HG03060 (cell line): ENCODE data around the gene MASP1.

Experiments used
- ATAC-seq: cut with Tn5 transposase; IDR thresholded peaks from one replicate; pipeline ENCODE4 v1.9.1; 2021; ENCODE audit warnings: low read depth, moderate number of reproducible peaks; ENCODE audit not compliant: unreplicated experiment

The MASP1 gene

DNA sequence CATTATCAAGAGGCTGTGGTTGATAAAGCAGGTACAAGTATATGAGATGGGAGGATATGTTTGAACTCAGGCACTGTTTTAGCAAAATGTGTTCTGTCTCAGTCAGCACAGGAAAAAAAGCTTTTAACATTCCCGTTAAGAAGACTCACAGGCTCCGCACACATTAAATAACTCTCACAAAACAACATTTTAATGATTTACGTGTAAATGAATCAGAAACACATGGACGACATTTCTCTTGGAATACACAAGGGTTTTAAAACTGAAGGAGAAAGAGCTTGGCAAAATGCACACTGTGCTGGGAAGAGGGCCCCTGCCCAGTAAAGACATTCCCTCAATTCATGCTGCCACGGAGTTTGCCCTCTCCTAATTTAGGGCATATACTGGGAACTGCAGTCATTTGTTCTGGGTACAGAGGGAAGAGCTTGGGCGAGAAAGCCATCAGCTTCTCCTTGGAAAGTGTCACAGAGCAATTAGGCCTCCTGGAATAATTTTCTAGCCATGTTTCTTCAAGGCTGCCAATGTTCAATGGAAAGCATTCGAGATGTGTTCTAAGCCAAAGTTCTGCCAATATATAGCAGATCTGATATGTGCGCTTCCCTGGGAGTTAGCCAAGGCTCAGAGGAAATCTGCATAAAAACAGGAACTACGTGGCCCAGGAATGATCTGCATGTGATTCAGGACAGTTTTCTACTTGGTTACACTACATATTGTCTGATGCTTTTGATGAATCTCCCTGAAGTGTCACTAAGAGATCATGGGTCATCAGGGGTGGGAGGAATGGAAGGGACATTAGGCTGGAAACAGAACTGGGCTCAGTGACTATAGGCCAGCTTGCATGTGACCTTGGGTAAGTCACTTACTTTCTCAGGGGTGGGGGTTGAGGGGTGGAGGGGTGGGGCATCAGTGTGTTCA lies 2.2 kb upstream of the MASP1 start:
- ATAC-seq, result no peak

DNA sequence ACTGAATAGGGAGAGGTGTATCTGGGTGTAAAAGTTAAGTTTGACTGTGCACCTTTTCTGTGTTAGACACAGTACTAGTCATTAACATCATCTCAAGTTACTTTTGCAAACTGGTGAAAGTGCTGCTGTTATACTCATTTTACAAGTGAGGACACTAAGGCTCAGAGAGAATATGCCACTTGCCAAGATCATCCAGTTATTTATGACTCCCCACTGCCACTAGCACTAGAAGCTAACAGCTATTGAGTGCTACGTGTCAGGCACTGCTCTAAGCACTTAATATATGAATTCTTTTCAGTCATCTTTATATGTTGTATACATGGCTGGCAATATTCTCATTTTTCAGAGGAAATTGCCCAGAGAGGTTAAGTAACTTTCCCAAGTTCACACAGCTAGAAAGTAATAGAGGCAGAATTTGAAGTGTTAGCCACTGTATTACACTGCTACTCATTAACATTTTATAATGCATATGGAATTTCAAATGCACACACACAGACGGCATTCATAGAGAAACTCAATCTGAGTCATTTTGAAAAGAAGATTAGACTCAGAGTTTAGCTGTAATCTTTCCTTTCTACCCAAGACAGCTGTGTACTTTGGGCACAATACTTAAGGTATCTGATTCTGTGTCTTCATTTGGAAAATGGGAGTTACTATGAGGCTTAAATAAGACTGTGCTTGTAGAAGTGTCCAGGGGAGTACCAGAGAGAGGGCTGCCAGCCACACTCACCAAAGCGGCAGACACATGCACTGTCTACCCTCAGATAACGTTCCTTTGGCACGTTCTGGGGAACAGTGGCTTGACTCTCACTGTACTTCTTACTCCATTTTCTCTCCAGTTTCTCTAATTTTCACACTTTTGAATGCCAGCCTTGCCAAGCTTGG lies 1.3 kb upstream of the MASP1 start:
- no peak for ATAC-seq

GRCh38 chr3:187292181-187292580 lies 644 bp upstream of the MASP1 start:
- ATAC-seq, result no peak

DNA sequence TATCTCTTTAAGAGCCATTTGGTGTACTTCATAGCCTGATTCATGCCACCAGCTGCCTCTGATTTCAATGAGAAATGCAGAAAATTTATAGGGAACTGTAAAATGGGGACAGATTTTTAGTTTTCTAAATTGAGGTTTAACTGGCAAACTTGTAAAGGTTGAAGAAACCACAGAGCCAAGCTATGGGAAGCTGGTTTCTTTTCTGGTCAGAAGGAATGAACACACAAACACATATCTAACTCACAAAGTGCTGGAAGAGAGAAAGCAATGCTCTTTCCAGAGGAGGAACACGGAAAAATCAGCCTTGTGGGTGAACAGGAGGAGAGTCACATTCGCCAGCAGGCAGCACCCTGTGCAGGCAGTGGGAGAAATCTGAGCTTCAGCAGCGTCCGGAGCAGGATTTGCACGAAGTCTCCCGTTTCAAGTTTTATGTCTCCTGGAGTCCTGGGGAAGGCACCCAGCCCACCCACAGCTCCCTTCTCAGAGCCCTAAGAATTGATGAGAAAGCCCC lies 481 bp downstream of the MASP1 start:
- ATAC-seq, result no peak

DNA sequence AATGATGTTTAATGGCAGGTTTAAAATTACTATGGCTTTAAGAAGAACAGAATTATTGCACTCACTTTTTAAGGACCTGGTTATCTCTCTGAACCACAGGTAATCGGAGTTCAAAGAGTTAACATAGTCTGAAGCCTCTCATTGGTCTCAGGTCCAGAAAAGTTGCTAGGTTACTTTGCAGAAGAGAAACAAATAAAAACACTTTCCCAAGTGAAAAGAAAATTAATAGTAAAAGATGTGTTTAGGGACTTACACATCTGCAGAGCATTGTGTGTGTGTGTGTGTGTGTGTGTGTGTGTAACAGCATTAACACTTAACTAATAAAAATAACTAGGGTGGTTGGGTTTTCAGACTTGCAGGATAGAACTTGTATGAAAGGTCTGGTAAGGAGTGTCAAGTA lies 1.0 kb downstream of the MASP1 start:
- no peak for ATAC-seq

GRCh38 chr3:187288855-187289605 lies 2.5 kb downstream of the MASP1 start:
- ATAC-seq, result no peak

- ATAC-seq, result no peak
Observed at GRCh38 chr3:187288131-187288854, 3.2 kb downstream of the MASP1 start.

DNA sequence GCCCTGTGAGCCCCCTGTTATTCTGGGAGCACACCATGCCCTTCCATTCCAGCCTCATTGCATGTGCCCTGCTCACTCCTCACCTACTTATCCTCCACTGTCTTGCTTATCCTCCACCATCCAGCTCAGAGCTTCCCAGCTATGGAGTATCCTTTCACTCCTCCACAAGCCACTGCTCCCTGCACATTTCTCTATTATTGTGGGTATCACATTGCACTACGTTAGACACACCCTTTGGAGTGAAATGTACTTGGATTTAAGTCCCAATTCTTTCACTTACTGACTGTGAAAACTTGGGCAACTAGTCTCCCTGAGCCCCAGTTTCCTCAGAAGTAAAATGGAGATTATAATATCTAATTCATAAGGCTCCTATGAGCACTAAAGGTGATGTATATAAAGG lies 4.3 kb downstream of the MASP1 start:
- ATAC-seq, result no peak

- no peak for ATAC-seq
Observed at GRCh38 chr3:187286467-187287059, 5.0 kb downstream of the MASP1 start.

DNA sequence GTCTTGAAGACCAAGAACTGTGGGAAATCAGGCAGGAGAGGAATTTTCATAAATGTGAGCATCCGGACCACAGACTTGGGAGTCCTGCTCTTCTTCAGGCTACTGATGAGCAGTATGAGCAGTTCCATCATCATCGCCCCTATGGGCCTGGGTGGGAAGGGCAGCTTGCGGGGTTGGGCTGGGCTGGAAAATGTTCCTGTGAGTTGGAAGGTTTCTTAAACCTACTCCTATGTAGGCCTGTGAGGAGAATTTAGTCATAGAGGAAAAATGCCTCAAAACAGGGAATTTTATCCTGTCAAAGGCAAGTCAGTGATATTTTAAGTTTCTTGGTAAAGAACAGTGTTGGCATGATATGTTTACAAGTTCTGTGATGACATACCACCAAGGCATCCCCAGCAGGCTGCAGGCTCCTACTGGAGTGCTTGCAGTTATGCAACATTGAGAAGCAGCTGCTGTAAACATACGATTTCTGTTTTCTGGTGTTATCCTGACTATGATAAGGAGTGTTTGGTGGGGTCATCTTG lies 10.3 kb downstream of the MASP1 start:
- ATAC-seq, result no peak

DNA sequence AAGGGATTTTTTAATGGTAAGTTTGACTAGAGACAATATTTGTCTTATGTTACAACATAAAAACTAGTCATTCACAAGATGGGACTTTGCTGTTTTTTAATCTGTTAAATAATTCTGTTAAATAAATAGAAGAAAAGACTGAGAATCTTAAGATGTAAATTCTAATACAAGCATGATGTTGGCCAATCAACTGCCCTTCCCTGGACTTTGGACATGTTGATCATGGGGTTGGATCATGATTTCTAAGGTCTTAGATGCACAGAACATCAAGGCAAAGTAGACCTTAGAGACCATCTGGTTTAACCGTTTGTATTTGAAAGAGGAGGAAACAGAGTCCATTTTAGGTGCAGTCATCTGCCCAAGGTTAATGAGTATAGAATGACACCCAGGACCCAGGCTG lies 10.9 kb downstream of the MASP1 start:
- ATAC-seq, result no peak

- no peak for ATAC-seq
Observed at GRCh38 chr3:187277129-187277462, 14.4 kb downstream of the MASP1 start.

DNA sequence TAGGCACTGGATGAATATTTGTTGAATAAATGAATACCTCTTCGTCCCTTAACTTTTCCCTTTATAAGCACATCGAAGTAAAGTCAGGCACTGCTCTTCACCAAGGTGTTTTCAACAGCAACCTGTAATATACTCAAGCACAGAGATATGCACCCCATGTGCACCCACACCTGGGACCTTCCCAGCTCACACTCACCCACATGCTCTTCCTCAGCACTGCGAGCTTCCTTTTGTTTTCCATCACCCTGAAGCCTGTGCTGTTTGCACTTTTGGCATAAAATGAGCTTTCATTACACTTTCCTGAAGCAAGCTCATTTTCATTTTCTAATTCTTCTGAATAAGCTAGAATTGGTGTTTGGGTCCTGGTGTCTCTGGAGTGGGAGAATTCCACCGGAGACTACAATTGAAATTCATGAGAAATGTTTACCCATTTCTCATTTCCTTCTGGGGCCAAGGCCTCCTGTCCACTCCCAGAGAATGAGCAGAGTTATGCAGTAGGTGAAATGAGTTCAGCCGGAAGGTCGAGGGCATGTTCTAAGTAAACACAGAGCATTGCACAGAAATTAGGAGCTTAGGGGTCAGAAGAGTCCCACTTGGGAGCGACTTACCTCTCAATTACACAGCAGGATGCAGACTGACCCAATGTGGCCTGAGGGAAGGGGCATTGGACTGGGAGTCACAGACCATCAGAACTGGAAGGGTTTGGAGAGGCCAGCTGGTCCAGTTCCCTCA lies 15.0 kb downstream of the MASP1 start:
- no peak for ATAC-seq

GRCh38 chr3:187274977-187275338 lies 16.6 kb downstream of the MASP1 start:
- no peak for ATAC-seq

DNA sequence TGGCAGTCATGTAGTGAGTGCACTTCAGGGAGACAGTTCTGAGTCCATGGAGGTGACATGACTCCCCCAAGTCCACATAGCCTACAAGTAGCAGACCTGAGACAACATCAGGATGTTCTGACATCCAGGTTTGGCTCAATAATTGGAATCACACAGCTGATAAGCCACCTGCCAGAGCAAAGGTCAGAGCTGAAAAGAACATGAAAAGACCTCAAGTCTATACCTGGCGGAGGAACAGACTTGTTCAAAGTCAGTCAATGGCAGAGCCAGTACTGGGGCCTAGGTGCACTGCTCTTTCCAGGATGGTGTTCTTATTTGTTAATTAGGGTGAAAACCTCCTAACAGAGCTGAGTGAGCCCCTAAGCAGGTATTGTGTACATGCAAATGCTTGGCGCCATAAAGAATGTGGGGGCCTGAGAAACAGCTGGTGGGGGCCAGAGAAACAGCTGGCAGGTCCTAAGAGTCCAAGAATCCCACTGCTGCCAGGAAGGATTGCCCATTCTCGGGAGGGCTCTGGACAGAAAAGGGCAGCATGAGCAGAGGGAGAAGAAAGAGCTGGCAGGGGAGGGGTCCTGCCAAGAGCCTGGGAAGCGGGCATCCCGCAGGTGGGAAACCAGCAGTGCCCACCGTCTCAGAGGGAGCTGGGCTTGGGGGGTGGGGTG lies 17.1 kb downstream of the MASP1 start:
- no peak for ATAC-seq

GRCh38 chr3:187271582-187271981 lies 20.0 kb downstream of the MASP1 start:
- no peak for ATAC-seq

- no peak for ATAC-seq
Observed at GRCh38 chr3:187269486-187269885, 22.1 kb downstream of the MASP1 start.

DNA sequence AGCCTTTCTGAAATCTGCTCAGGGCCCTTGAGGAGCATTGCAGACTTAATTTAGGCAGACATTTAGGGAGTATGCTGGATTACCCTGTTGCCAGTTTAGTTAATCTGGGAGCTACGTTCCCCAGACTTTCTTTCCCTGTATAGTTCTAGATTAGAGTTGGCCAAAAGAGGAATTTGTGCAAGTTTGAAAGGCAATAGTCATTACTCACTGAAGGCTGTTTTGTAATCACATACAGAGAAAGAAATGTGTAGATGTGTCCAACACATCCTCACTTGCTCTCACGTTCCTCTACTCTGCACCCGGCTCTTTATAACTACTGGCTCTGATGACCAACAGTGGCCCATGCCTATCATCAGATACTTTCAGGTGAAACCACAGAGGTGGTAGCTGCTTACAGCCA lies 24.2 kb downstream of the MASP1 start:
- ATAC-seq, result no peak
